Measurements from ENCODE around the gene LY86. TPM values are rescaled to one million over a fixed set of nuclear protein-coding genes. Genes with fewer than 3 reads are reported as not detected.
A peak's percentile ranks its signal among the peaks of the same experiment; 100 is the strongest.

The LY86 gene
- total and polyA plus RNA-seq, 8 donors = 0.16 to 6.1 (median 0.59) TPM; not detected in 1

DNA sequence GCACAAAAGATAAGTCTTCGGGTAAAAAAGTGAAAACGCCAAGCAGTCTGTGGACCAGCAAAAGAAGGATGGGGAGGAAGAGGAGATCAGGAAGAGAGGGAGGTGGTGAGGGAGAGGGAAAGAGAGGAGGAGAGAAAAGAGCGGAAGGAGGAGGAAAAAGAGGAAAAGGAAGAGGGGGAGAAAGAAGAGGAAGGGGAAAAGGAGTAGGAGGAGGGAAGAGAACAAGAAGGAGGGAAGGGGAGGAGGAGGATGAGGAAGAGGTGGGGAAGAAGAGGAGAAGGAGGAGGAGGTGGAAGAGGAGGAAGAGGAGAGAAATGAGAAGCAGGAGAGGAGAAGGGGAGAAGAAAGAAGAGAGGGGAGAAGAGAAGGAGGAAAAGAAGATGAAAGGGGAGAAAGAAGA is 6.5 kb downstream of the LY86 start:
- Histone ChIP-seq H3K27me3 (no peaks in the 10 kb centered on the region), H3K4me1 (no peaks in the 10 kb centered on the region), H3K4me3 (no peak overlapping the region), H3K9me3 (no peaks in the 10 kb centered on the region), H3K36me3 (no peaks in the 10 kb centered on the region), H3K27ac (no peak overlapping the region)
- FAIRE-seq (no peak), ATAC-seq (no peak), DNase-seq (no peak)
- intact Hi-C loops (cut with DNase I) = no loop called here
- 82 to 93% methylated on average over 3 of the region's 3 CpGs for WGBS, 2 donors
- TF ChIP-seq, protein P1, sequence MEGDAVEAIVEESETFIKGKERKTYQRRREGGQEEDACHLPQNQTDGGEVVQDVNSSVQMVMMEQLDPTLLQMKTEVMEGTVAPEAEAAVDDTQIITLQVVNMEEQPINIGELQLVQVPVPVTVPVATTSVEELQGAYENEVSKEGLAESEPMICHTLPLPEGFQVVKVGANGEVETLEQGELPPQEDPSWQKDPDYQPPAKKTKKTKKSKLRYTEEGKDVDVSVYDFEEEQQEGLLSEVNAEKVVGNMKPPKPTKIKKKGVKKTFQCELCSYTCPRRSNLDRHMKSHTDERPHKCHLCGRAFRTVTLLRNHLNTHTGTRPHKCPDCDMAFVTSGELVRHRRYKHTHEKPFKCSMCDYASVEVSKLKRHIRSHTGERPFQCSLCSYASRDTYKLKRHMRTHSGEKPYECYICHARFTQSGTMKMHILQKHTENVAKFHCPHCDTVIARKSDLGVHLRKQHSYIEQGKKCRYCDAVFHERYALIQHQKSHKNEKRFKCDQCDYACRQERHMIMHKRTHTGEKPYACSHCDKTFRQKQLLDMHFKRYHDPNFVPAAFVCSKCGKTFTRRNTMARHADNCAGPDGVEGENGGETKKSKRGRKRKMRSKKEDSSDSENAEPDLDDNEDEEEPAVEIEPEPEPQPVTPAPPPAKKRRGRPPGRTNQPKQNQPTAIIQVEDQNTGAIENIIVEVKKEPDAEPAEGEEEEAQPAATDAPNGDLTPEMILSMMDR (IDR thresholded peaks at IDR 0.05) = no peak

DNA sequence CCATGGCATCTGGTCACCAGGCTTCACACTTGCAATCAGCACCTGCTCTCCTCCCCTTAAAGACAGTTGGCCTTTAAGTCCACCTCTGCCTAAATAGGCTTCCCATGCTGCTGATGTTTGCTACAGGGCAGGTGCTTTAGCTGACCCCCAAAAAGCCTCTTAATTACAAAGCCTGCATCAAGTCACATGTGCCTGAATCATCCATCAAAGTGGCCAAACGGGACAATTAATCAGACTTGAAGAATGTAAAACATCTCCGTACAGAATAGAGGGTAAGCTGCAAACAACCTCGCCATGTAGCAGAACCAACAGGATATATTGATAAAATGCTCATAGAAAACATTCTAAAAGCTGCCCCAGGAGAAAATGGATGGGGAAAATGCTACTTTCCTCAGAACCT is 7.4 kb downstream of the LY86 start:
- FAIRE-seq = no peak
- Histone ChIP-seq H3K9me3 (no peaks in the 10 kb centered on the region), H3K4me1 (no peaks in the 10 kb centered on the region), H3K27me3 (no peaks in the 10 kb centered on the region), H3K36me3 (no peaks in the 10 kb centered on the region), H3K4me3 (no peak overlapping the region), H3K27ac (no peak overlapping the region)
- 67 to 72% methylated on average over 3 of the region's 3 CpGs for WGBS, 2 donors
- no peak for ATAC-seq
- intact Hi-C loops (cut with DNase I) = no loop called here
- TF ChIP-seq, protein P1 (IDR thresholded peaks at IDR 0.05) = no peak
- DNase-seq = no peak

DNA sequence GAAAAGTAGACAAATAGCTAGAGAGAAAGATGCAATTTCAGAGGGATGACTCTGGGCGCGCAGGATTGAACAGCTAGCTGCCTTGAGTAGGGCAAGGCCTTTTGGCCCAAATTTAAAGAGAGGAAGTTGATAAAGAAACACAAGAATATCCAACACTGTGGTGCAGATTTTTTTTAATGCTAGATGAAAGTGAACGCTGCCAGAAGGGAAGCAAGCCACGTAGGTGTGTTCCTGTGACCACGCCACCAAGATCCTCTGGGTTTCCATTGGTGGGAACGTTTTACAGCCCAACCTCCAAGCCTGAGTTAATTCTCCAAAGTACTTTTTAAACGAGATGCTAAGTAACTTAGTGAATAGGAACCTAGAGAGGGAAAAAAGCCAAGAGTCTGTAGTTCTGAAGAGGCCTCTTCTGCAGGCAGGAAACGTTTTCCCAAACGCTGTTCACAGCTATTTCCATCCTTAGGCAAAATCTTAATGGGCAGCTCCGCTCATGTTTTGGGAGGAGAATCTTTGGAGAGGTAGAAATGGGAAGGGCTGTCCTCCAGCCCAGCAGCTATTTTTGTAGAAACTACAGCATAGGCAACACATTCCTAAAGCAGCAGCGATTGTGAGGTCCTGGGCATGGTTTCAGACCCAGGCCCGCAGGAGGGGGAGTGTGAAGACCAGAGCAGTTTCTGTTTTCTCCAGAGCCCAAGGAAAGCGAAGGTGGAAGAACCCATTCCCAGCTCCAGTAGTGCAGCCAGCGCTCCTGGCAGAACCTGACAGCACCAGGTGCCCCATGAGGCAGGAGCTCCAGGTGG is 8.2 kb downstream of the LY86 start:
- WGBS, 2 donors = 75 to 77% methylated on average over 14 of the region's 14 CpGs
- no peak for FAIRE-seq
- intact Hi-C loops (cut with DNase I) = no loop called here
- TF ChIP-seq, protein P1 (IDR thresholded peaks at IDR 0.05) = no peak
- no peak for DNase-seq
- Histone ChIP-seq H3K4me3 (no peak overlapping the region), H3K9me3 (no peaks in the 10 kb centered on the region), H3K27me3 (no peaks in the 10 kb centered on the region), H3K4me1 (no peaks in the 10 kb centered on the region), H3K27ac (no peak overlapping the region), H3K36me3 (no peaks in the 10 kb centered on the region)
- ATAC-seq = no peak

GRCh38 chr6:6597682-6598081 is 9.2 kb downstream of the LY86 start:
- Histone ChIP-seq H3K4me3 (no peak overlapping the region), H3K9me3 (no peaks in the 10 kb centered on the region), H3K27me3 (no peaks in the 10 kb centered on the region), H3K36me3 (no peaks in the 10 kb centered on the region), H3K27ac (no peak overlapping the region), H3K4me1 (no peaks in the 10 kb centered on the region)
- DNase-seq = no peak
- TF ChIP-seq, protein P1 (IDR thresholded peaks at IDR 0.05) = no peak
- WGBS, 2 donors = 35 to 49% methylated on average over 5 of the region's 5 CpGs
- no peak for FAIRE-seq
- ATAC-seq = no peak
- intact Hi-C loops (cut with DNase I) = no loop called here

DNA sequence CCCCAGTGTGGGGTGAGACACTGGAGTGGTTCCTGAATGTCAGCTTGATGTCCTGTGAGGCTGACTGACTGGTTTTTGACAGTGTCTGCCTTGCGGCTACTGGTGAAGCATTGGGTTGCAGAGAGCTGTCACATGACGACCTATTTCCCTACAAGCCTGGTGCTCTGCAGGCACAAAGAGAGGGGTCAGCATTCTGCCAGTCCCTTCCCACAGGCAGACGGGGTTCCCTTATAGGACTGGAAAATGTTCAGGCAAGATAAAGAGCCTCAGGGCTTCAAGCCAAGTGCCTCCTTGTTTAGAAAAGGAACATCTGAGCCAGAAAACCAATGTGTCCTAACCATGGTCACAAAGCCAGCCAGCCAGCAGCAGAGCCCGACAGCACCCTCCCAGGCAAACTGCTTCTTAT is 11.0 kb downstream of the LY86 start:
- no peaks in the 10 kb centered on the region for H3K9me3 ChIP-seq
- no peaks in the 10 kb centered on the region for H3K27me3 ChIP-seq
- ATAC-seq = peak in 2 of 4 donors; percentile 68 to 88
- H3K36me3 ChIP-seq = no peaks in the 10 kb centered on the region
- no peak for FAIRE-seq
- no peaks in the 10 kb centered on the region for H3K4me1 ChIP-seq
- DNase-seq = peak in 1 of 6 donors; percentile 40
- intact Hi-C loops (cut with DNase I) = no loop called here
- TF ChIP-seq, protein P1 (IDR thresholded peaks at IDR 0.05) = no peak
- WGBS, 2 donors = 73 to 80% methylated on average over 4 of the region's 4 CpGs
- no peak overlapping the region for H3K4me3 ChIP-seq
- H3K27ac ChIP-seq = no peak overlapping the region

Measured in pancreas (tissue), 10 donors.